Stimulated activated CD4-positive, alpha-beta T cell treated with anti-CD3 and anti-CD28 coated beads, Interleukin-1b, Interleukin-23, amount 100 ng/mL, for 24 hours (primary cell): ENCODE results near the gene PASK.
"Not testable (repeated sequence)": the region's sequence is repeated elsewhere in the genome, so short reads cannot be mapped to it uniquely, and the experiment has no call there.

ENCODE experiments used
- DNase-seq, 4 experiments: peaks; one replicate each; pipeline ENCODE4 v3.0.0-alpha.2; 2020; ENCODE audit warnings: low read depth in 4 of 4, low spot score in 1 of 4

Gene PASK

GRCh38 chr2:241108271-241109209, 40.7 kb downstream of the PASK start:
- DNase-seq = no peak

GRCh38 chr2:241107031-241107783, 42.1 kb downstream of the PASK start:
- DNase-seq = no peak

- no peak for DNase-seq
These were observed 43.6 kb downstream of the PASK start for GRCh38 chr2:241105641-241106040.

- DNase-seq = not testable (repeated sequence)
These were observed 44.7 kb downstream of the PASK start for GRCh38 chr2:241104611-241105010.

GRCh38 chr2:241103176-241103595, 46.1 kb downstream of the PASK start:
- no peak for DNase-seq

GRCh38 chr2:241102239-241102803, 47.0 kb downstream of the PASK start, which contains the start of gene MTERF4:
TSS of gene MTERF4 (minus strand) at chr2:241102287. CDS start at chr2:241102273, 14 bp downstream.
- peak; percentile 79 to 85 (median 83) for DNase-seq

- no peak for DNase-seq
These were observed 50.0 kb downstream of the PASK start for GRCh38 chr2:241099246-241099645.

- no peak for DNase-seq
These were observed 52.3 kb downstream of the PASK start for GRCh38 chr2:241096979-241097378.

GRCh38 chr2:241095594-241096290, 53.5 kb downstream of the PASK start:
- DNase-seq = no peak

GRCh38 chr2:241094924-241095420, 54.3 kb downstream of the PASK start:
- no peak for DNase-seq

- no peak for DNase-seq
These were observed 55.1 kb downstream of the PASK start for GRCh38 chr2:241094172-241094571.

GRCh38 chr2:241093133-241093781, 56.0 kb downstream of the PASK start:
- not testable (repeated sequence) for DNase-seq

- no peak for DNase-seq
These were observed 56.6 kb downstream of the PASK start for GRCh38 chr2:241092677-241093076.

GRCh38 chr2:241091734-241092445, 57.4 kb downstream of the PASK start:
- no peak for DNase-seq

- no peak for DNase-seq
These were observed 58.1 kb downstream of the PASK start for GRCh38 chr2:241091201-241091600.

GRCh38 chr2:241088791-241089732, 60.2 kb downstream of the PASK start:
- no peak for DNase-seq

- DNase-seq = no peak
These were observed 60.9 kb downstream of the PASK start for GRCh38 chr2:241088376-241088775.

GRCh38 chr2:241087420-241088268, 61.6 kb downstream of the PASK start:
- no peak for DNase-seq
